HUDEP-2 (cell line): ENCODE data around the gene UQCC2.
A peak's percentile ranks its signal among the peaks of the same experiment; 100 is the strongest.

Experiments
- DNase-seq, 76 experiments: peaks; one replicate each; lab custom pipeline; 2025; ENCODE audit not compliant: unreplicated experiment in 76 of 76; lab: John Stamatoyannopoulos, UW

UQCC2 gene

DNA sequence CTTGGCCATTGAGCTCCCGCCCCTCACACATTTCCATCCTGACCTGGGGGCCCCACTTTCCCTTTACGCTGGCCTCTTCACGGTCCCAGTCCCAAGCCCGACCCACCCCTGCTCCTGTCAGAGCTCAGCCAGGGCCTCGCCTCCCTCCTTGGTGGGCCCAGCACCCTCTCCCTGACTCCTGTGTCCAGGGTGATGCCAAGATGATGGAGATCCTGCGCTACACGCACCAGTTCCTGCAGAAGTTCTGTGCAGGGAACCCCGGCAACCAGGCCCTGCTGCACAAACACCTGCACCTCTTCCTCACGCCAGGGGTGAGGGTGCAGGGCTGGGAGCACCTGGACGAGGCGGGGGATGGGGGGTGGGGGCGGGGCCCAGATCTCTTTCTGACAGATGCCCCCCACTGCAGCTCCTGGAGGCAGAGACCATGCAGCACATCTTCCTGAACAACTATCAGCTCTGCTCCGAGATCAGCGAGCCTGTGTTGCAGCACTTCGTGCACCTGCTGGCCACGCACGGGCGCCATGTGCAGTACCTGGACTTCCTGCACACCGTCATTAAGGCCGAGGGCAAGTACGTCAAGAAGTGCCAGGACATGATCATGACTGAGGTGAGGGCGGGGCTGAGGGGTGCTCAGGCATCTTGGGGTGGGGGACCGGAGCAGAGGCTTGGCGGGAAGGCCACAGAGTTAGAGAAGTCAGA is 33.1 kb downstream of the UQCC2 start:
- no peak for DNase-seq

DNA sequence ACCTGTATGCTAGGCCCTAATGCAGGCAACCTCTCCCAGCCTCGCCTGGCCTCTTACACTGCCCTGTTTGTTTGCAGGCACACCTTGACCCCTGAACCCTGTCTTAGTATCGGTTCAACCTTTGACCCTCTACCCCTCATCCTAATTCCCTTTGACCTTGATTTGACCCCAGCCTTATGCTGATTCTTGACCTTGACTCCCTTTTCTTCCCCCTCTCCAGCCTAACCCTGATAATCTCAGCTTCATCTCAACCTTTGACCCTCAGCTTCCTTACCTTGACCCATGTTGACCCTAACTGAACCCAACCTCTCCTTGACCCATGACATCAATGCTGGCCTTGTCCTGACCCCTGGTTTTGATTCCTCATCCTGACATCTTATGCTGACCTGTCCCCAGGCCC is 33.8 kb downstream of the UQCC2 start:
- DNase-seq: no peak

DNA sequence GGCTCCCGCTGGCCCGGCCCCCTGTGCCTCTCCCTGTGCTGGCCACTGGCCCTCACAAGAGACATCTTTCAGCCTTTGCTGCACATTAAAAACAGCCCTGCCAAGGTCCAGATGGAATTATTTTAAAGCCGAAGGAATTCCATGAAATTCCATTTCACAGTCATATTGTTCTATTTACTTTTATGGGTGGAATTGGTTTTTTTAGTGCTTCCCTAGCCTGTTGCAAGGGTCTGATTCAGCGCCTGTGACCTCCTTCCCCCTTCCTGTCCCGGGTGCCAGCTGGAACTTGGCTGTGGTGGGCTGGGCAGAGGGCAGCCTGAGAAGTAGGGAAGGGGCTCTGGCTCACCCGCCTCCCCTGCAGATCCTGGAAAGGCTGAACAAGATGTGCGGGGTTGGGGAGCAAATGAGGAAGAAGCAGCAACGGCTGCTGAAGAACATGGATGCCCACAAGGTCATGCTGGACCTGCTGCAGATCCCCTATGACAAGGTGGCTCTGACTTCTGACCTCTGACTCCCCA is 34.3 kb downstream of the UQCC2 start:
- no peak for DNase-seq

DNA sequence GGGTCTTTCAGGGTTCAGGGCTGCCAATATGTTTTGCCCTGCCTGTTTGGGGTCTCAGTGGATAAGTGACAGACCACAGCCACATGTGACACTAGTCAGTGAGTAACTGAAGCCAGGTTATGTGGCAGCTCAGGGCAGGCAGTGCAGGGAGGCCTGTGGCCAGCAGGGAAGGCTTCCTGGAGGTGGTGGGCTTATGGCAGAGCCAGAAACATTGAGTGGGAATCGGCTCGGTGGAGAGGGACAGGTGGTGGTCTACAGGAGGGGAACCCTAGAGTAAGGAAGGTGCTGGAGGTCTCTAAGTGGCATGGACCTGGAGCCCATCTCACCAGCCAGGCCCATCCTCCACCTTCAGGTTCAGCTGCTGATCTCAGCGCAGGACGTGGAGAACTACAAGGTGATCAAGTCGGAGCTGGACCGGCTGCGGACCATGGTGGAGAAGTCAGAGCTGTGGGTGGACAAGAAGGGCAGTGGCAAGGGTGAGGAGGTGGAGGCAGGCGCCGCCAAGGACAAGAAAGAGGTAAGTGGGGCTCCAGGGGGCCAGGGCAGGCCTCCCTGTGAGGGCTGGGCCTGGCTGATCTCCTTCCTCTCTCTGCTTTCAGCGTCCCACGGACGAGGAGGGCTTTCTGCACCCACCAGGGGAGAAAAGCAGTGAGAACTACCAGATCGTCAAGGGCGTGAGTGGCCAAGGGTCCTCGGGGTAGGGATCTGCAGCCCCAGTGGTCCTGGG is 34.9 kb downstream of the UQCC2 start:
- DNase-seq: no peak

DNA sequence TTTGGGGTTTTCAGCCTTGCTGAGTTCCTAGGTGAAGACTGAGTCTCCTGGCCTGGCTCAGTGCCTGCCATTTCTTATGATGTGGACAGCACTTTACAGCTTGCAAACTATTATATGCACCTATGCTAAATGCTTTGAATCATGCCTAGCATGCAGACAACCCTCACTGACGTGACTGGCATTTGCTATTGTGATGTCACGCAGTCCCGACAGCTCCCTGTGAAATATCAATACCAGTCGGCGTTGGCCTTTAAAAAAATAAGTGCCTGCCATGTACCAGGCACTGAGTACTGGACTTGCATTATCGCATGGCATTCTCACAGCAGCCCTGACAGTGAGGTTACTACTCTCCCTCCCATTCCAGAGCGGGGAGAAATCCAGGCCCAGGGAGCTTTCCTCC is 35.5 kb downstream of the UQCC2 start:
- DNase-seq: no peak

DNA sequence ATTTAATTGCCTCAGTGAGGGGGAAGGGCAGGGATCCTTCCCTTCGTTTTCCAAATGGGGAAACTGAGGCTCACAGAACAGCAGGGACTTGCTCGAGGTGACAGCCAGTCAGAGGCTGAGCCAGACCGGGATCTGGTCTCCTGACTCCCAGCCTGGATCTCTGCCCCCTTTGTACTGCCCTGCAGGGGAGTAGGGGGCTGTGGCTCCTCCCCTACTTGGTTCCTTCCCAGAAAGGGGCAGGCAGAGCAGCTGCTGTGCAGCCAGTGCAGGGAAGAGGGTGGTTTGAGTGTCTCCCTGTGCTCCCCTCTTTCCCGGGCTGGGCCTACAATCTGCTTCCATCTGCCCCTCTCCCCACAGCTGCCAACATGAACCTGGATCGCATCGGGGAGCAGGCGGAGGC is 37.6 kb downstream of the UQCC2 start:
- DNase-seq: no peak

DNA sequence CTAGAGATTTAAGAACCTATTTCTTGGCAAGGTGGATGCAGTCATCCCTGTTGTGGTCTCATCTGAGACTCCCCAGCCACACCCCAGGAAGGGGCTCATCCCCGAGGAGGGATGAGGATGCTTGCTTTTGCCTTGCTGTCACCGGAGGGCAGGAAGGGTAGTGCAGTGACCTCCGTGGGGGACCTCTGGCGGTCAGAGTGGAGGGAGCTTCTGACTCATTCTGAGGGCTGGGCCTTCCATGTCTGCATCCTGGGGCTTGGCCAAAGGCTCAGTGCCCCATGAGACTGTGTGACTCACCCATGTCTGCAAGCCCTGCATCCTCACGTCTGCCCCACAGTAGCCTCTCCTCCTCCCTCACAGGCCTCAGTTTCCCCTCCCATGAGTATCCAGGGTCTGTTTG is 38.7 kb downstream of the UQCC2 start:
- DNase-seq: peak in 72 of 76 experiments; percentile 23 to 92 (median 70)

DNA sequence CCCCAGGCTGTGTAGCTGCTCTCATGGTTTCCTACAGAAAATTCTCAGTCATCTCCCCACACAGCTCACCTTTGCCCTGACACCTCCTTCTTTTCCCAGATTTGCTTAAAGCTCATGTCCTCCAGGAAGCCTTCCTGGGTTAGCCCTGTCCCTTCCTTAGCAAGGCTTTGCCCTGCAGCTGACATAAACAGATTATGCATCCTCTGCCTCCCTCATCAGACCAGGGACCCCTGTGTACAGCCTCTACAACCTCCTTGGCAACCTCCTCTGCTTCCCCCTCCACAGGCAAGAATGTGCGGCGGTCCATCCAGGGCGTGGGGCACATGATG is 39.8 kb downstream of the UQCC2 start:
- DNase-seq: no peak

DNA sequence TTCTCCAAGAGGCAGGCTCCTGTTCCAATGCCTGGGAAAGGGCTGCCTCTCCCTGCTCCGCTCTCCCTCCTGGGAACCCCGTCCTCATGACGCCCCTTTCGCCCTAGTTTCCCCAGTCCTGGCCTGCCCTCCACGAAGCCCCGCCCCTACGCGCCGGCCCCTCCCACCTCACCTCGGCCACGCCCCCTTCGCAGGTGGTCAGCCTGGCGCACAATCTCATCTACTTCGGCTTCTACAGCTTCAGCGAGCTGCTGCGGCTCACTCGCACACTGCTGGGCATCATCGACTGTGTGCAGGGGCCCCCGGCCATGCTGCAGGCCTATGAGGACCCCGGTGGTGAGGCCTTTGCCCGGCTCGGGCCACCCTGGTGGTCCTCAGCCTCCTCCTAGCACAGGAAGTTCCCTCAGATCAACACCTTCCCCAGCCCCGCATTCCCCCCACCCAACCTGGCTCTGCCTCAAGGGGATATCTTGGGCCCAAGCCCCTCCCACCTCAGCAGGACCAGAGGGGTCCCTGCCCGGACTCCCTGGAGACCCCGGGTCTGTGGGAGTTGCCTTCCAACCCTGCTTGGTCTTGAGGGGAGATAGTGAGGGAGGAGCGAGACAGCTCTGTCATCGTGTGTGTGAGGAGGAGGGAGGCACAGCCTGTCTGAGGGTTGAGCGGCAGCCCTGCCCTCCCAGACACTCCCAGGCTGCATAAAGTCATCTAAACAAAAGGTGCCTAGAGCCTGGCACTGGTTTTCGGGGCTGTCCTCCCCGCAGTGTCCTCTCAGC is 40.3 kb downstream of the UQCC2 start:
- DNase-seq: peak in 4 of 76 experiments; percentile 8 to 37 (median 22)

DNA sequence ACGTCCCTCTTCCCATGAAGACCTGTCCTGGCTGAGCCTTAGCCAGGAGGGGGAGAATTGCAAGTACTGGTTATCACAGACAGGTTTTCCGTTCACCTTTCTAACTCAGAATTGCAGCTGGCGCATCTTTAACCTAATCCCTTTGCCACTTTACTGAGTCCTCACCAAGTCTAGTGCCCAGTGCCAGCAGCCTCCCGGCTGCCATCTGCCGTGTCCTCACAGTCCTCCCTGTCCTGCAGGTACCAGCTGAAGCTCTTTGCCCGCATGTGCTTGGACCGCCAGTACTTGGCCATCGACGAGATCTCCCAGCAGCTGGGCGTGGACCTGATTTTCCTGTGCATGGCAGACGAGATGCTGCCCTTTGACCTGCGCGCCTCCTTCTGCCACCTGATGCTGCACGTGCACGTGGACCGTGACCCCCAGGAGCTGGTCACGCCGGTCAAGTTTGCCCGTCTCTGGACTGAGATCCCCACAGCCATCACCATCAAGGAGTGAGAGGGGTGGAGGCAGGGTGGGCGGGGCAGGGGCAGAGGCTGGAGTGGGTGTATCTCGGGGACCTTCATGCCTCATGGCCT is 41.3 kb downstream of the UQCC2 start:
- no peak for DNase-seq

DNA sequence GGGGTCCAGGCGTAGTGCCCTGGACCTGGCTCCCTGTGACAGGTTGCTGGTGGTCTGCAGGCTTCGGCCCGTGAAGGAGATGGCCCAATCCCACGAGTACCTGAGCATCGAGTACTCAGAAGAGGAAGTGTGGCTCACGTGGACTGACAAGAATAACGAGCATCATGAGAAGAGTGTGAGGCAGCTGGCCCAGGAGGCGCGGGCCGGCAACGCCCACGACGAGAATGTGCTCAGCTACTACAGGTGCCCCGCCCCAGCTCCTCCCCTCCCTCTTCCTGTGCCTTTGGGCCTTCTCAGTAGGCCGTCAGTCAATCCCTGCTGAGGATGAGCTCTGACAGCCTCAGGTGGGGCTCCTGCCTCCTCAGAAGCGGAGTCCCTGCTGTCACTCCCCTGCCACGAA is 42.6 kb downstream of the UQCC2 start:
- peak in 52 of 76 experiments; percentile 9 to 70 (median 38) for DNase-seq

DNA sequence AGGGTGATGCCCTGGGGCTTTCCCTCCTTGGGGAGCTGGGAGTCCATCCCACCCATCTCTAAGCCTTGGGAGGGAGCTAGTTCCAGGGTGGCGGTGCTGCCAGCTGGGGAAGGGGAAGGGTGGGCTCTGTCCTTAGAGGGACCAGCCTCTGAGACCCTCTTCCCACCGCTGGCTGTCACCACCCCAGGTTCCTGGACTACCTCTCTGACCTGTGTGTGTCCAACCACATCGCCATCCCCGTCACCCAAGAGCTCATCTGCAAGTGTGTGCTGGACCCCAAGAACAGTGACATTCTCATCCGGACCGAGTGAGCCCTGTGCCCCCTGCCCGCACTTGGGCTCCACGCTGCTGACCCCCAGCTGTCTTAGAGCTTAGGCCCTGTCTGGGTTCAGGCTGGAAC is 43.2 kb downstream of the UQCC2 start:
- DNase-seq: no peak

DNA sequence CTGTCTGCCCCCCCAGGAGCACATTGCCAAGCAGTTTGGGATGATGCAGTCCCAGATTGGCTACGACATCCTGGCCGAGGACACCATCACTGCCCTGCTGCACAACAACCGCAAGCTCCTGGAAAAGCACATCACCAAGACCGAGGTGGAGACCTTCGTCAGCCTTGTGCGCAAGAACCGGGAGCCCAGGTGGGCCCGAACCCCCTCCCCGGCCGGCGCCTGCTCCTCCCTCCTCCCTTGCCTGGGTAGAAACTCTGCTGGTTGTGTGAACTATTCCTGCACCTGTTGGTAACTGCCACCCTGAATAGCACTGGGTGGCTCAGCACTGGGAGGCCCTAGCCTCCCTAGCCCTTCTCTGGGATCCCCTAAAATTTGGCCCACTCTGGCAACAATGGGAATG is 43.7 kb downstream of the UQCC2 start:
- no peak for DNase-seq

DNA sequence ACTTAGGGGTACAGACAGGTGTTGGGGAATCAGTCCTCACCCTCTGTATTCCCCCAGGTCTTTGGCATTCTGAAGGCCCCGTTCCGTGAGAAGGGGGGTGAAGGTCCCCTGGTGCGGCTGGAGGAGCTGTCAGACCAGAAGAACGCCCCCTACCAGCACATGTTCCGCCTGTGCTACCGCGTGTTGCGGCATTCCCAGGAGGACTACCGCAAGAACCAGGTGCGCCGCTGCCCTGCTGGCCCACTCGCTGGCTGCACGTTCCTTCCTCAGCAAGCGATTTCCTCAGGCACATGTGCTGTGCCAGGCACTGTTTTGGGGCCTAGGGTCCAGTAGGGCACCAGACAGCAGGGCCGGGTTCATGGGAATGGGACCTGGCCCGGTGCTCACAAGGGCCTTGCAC is 44.4 kb downstream of the UQCC2 start:
- no peak for DNase-seq

DNA sequence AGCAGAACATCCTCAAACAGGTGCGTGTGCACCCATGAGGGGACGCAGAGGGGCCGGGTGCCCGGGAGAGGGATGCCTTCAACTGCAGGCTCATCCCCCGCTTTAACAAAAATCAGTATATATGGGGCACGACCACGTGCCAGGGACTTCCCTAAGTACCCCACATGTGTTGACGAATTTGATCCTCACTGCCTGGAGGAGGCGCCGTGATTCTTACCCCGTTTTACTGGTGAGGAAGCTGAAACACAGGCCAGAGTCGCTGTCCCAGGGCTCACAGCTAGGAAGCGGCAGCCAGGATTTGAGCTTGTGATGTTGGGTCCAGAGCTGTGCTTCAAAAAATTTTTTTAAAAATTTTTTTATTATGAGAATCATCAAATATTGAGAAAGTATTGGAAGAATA is 45.5 kb downstream of the UQCC2 start:
- DNase-seq: no peak

DNA sequence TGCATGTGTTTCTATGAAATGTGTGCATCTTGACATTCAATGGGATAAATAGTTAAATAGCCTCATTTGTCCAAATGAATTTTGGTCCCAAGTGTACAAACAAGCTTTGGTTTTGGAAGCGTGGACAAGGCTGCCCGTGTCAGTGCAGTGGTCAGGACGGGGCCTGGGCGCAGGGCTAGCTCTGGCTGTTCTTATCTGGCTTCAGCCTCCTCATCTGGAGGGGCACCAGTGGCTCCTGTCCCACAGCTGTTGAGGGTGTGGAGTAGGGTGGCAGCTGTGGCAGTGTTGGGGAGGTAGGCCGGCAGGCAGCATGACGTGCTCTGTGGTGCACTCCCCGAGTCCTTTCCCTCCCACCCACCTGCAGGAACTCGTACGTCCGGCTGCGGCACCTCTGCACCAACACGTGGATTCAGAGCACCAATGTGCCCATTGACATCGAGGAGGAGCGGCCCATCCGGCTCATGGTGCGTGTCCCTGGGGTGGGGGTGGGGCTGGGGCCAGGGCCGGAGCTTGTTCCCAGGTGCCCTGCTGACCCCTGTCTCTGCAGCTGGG is 46.9 kb downstream of the UQCC2 start:
- no peak for DNase-seq

DNA sequence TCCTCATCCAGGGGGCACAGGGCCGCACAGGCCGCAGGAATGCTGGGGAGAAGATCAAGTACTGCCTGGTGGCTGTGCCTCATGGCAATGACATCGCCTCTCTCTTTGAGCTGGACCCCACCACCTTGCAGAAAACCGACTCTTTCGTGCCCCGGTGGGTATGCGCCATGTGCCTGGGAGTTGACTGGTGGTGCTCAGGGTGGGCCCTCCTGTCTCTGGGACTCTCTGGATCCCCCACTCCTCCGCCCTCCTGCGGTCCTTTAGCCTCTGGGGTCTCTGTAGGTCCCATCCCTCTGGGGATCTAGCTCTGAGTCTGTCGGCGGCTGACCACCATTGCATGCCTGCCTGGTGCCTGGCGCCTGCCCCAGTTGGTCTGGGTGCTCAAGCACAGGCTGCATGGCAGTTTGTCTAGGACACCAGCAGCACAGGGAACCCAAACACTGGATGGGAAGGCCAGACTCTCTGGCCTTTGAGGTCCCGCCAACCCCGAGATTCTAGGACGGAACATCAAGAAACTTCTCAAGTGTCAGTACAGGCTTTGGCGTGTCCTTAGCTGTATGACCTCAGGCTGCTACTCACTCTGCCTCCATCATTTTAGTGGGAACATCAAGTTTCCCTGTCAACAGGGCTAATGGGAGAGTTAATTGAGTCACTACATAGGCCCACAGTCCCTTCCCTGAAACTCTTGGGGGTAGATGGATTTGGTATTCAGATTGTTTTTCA is 47.6 kb downstream of the UQCC2 start:
- DNase-seq: no peak

DNA sequence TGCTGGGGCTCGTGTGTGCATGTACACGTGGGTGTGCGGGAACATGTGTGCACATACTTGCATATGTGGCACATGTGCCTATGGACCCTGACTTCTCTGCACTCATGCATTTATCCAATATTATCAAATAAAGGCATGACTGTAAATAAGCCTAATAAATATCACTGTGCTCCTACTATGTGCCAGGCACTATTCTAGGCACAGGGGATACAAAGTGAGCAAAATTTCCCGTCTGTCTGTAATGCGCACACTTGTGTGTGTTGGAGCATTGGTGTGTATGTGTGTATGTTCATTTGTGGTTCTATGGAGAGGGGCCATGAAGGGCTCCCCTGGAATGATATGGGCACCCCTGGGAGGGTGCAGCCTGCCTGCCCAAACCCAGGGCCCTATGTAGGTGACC is 48.5 kb downstream of the UQCC2 start:
- no peak for DNase-seq

DNA sequence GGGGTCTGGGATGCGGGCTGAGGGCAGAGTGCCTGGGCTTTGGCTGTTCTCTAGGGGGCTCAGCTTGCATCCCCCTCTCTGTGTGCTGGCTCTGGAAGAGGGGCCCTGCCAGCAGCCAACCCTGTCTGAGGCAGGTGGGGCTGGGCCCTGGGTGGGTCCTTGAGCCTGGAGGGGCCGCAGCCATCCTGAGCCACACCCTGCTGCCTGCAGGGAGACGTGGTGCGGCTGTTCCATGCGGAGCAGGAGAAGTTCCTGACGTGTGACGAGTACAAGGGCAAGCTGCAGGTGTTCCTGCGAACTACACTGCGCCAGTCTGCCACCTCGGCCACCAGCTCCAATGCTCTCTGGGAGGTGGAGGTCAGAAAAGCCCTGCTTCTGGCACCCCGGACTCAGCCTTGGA is 49.2 kb downstream of the UQCC2 start:
- no peak for DNase-seq

DNA sequence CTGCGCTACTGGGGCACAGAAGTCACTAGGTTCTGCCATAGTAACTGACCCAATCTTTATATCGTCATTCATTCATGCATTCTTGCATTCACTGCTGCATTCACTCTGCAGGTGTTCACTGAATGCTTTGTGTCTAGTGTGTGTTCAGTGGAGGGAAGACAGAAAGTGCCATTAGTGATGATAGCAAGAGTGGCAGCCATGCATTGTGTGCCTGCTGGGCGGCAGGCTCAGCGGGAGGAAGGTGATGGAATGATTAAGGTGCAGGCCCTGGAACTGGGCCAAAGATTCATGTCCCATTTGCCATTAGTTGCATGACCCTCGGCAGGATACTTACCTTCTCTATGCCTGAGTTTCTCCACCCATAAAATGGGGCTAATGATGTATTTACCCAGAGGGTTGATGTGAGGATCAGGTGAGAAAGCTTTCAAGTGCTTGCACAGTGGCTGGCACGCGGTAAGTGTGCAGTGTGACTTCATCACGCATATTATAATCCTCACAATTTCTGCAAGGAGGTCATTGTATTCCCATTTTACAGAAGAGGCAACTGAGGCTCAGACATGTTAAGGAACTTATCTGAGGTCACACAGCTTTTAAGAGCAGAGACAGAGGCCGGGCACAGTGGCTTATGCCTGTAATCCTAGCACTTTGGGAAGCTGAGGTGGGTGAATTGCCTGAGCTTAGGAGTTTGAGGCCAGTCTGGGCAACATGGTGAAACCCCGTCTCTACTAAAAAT is 50.2 kb downstream of the UQCC2 start:
- no peak for DNase-seq
